ENCODE results near the gene KLHDC7A. TPM values are rescaled to one million over a fixed set of nuclear protein-coding genes. Genes with fewer than 3 reads are reported as not detected.

Gene KLHDC7A
- total RNA-seq, 1 experiment from 2014 or later = not detected

Other genes starting within 250 kb of the KLHDC7A start
- not detected in 2 replicates for gene PAX7, start 149.9 kb downstream of the KLHDC7A start, total RNA-seq (2014; rRNA removed; shearing (Covaris generic))

Data from RPMI7951 (cell line).